GM18858 (cell line): ENCODE results near the gene AHRR.
"Not testable (repeated sequence)": the region's sequence is repeated elsewhere in the genome, so short reads cannot be mapped to it uniquely, and the experiment has no call there.

ENCODE experiments used
- ATAC-seq: cut with Tn5 transposase; IDR thresholded peaks from one replicate; pipeline ENCODE4 v1.9.1; 2021; ENCODE audit not compliant: unreplicated experiment

AHRR gene

DNA sequence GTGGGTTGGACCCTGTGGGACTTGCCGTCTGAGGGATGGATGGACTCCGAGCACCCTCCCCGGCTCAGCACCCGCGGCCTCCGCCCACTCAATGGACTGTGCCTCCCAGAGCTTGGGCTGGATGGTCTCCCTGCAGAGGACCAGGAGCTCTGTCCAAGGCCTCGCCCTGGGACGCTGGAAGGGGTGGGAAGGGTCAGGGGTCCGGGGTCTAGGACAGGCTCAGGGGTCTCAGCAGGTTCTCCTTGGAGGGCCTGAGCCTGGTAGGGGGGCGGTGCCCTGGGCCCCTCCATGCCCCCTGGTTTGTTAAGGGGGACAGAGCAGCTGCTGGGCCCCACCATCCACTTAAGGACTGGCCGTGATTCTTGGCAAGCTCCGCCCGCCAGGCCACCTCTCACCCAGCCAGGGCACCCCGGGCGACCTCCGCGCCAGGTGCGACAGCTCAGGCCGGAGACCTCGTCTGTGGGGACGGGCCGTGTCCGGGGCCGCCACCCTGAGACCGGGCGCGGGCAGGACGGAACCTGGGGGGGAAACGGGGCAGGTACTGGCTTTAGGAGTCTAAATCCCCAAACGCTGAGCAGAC lies 150.7 kb downstream of the AHRR start:
- no peak for ATAC-seq

DNA sequence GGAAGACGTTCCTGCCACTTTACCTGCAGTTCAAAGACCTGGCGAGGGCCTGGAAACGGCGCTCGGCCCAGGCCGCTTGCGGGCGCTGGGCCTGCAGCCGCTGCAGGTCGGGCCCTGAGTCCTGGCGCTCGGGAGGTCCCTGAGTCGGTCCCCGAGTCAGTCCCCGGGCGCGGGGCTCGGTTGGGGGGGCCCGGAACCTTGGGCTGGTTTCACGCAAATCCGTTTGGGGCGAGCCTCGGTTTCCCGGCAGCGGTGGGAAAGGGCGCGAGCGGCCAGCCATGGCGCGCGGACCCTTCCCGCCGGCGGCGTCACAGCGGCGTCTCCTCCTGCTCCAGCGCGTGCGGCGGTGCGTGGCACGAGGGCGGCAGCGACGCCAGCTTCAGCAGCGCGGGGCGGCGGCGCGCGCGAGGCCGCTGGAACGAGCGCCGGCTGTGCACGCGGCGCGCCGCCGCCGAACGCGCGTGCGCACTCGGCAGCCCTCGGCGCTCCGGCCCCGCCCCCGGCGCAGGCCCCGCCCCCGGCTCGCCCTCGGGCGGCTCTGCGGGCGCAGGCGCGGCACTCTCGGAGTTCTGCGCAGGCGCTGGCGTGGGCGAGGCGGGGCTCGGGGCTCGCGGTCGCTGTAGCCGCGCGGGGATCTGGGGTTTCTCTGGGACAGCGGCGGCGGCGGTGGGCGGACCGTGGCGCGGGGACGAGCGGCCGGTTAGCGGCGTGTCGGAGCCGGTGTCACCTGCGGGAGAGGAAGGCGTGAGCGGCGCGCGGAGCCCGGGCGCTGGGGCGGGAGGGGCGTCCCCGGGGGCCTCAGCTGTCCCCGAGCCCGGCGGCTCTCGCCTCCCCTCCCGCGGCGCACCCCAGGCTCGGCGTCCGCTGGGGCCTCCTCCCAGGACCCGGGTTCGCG lies 151.4 kb downstream of the AHRR start:
- peak; percentile 49 for ATAC-seq

DNA sequence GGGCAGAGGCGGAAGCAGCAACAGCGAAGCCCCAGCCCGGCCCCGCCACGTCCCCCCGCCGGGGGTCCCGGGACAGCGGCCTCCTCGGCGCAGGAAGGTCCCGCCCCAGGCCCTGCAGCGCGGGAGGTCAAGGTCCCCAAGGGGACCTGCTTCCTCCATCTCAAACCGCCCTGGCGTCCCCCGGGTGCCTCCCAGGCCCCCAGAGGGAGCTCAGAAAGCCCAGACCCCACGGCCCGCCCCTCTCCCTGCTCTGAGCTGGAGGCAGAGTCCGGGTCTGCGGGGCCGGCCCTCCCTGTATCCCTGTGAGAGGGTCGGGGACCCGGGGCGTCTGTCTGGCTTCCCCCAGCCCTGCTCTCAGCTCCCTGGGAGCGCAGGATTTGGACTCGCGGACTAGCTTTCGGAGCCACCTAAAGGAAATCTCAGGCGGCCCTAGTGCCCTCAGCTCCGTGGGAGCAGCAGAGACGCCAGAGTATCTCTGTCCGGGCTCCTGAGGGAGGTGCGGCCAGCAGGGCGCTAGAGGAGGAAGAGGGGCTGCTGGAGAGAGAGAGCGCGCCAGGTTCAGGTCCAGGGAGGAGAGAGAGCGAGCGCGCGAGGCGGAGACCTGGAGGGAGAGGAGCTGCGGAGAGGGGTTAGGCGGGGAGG lies 152.2 kb downstream of the AHRR start:
- peak; percentile 20 for ATAC-seq

DNA sequence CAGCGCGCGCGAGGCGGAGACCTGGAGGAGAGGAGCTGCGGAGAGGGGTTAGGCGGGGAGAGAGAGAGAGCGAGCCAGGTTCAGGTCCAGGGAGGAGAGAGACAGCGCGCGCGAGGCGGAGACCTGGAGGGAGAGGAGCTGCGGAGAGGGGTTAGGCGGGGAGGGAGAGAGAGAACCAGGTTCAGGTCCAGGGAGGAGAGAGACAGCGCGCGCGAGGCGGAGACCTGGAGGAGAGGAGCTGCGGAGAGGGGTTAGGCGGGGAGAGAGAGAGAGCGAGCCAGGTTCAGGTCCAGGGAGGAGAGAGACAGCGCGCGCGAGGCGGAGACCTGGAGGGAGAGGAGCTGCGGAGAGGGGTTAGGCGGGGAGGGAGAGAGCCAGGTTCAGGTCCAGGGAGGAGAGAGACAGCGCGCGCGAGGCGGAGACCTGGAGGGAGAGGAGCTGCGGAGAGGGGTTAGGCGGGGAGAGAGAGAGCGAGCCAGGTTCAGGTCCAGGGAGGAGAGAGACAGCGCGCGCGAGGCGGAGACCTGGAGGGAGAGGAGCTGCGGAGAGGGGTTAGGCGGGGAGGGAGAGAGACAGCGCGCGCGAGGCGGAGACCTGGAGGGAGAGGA lies 152.8 kb downstream of the AHRR start:
- not testable (repeated sequence) for ATAC-seq

DNA sequence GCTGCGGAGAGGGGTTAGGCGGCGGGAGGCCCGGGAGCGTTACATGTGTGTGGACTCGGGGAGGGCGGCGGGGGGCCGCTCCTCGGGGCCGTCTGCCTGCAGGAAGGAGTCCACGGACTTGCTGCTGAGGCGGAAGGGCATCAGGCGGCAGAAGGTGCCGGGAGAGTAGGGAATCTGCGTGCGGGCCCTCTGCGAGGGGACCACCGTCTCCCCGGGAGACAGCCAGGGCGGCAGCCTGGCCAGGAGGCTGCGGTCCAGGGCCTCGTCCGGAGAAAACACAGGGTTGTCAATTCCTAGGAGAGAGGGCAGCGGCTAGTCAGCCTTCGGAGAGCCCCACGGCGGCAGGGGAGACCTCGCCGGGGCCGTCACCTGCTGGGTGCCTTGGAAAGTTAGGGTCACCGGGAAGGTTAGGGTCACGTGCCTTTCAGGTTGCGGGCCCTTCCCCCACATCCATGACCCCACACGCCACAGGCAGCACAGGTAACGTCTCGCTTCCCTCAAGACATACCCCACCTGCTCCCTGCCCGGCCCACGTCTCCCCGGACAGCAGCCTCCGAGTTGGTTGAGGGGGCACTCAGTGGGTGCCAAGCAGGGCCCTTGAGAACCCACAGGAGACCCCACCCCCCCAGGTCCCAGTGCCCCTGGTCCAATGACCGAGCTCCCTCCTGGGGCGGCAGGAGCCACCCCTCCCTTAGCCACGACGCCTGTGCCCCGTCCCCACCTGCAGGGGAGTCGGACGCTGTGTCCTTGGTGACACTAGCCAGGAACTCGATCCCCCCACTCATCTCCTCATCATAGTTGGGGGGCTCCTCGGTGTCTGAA lies 153.5 kb downstream of the AHRR start:
- no peak for ATAC-seq

DNA sequence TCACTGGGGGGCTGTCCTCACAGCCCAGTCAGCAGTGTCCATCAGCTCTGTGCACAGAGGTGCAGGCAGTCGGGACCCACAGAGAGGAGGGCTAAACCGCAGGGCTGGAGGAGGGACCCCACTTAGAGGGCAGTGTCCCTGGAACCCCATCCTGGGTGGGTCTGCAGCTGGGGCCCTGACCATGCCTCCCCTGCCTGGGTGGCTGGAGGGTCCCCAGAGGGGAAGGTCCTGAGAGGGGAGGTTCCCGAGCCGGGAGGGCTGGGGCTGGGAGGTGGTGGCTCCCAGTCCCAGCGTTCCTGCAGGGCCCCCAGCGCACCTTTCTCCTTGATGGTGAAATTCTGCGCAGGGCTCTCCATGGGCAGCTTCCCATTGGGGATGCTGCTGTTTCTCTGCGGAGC lies 154.2 kb downstream of the AHRR start:
- no peak for ATAC-seq

DNA sequence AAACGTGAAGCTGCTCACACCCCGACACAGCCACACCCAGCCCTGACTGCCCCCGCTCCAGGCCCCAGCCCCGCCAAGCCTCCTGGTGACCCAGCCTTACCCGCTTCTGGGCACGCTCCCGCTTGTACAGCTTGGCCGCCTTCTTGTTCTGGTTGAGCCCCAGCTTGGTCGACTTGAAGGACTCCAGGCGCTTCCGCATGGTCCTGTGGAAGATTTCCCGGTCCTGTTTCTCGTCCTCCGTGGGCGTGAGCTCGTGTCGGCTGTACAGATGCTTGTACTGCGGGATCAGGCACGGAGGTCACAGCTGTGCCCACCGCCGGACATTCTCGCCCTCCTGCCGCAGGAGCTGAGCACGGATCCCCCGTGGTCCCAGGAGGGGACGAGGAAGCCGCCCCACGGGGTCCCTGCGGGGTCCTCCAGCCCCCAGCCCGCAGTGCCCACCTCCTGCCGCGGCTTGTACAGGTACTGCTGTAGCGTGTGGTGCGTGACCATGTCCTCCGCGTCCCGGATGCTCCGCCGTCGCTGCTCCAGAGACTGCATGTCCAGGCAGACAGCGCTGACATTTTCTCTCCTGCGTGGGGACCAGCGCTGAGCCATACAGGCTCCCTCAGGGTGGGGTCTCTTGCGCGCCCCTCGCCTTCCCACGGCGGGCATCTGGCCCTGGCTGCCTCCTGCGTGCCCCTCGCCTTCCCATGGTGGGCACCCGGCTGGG lies 154.7 kb downstream of the AHRR start:
- no peak for ATAC-seq

DNA sequence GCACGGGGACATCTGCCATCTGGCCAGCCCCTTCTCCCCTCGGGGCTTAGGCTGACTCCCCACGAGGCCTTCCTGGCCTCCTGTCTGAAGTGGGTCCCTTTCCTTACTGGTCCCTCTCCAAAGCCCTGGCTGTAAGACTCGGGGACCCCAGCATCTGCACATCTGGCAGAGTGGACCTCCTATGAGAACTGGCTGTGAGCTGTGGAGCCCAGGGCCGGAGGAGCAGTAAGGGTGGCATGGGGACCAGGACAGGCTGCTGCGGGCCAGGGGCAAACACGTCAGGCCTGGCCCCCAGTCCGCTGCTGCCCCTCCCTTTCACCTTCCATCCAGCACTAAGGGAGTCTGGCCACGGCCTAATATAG lies 155.3 kb downstream of the AHRR start:
- ATAC-seq = no peak

DNA sequence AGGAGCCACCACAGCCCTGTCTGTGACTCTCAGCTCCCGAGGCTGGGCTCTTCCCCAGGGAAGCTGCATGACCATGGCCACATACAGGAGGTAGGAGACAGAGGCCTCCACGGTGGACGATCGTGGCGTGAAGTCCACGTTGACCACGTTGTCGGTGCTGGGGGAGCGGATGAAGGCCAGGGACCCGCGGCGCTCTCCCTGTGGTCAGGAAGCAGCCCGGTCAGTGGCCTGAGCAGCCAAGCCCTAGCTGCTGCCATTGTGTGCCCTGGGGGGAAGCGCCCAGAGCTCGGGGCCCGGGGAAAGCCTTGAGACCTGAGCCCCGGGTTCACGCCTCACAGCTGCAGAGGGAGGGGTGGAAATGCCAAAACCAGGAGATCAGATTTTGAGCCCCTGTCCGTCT lies 155.7 kb downstream of the AHRR start:
- no peak for ATAC-seq

DNA sequence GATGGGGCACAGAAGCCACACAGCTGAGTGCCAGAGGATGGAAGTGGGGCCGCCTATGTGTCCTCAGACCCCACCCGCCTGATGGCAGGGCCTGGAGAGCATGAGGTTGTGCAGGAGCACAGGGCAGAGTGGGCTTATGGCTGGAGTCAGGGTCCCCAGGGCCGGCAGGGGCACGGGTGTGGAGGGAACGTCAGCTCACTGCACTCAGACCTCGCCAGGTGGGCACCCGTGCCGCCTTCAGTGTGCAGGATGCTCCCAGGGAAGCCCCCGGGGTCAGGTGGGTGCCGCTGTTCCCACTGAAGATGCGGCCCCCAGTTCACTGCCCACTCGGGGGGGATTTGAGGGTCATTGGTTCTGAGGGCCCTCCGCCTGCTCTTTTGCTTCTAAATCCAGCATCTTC lies 156.4 kb downstream of the AHRR start:
- no peak for ATAC-seq

DNA sequence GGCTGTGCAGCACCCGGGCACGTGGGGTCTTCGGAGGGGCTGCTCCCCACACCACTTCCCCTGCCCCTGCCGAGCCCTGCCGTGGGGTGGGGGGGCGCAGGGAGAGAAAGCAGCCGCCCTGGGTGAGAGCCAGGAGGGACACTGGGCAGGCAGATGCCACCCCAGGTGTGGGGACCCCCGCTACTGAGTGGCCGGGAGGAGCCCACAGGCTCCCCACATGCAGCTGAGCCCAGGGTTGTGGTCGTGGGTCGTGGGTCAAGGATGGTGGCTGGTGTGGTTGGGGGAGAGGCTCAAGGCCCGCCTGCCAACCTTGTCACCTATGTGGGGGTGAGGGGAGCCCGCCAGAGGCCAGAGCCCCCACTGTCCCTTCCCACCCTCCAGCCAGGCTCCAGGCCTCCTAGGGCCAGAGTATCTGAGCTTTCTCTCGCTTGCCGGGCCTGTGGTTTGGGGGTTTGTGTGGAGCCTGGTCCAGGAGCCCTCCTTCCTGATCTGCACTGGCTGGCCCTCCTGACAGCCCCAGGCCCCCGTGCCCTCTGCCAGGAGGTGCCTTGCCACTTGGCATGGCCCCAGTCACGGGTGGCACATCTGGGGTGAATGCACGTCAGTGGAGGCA lies 157.0 kb downstream of the AHRR start:
- no peak for ATAC-seq

DNA sequence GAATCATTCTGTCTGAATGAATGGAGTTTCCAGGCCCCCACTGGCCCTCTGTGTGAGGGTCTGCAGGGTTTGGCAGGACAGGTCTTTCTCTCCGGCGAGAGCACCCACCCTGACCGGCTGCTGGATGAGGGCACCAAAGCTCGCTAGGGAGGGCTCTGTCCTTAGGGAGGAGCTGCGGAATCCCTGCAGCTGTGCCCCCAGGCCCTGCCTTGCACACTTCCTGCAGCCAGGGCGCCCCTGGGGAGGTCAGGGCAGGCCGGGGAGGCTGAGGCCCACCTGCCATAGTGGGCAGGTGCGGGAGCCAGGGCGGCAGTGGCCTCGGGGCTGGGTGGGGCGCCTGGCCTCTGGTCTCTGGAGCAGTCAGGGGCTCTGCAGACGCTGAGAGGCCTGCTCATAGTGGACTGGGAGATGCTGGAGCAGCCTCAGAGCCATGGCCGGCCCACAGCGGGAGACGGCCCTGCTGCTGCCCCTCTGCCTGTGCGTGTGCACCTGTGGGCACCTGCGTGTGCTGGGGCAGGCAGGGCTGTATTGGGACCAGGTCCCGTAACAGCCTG lies 157.5 kb downstream of the AHRR start:
- no peak for ATAC-seq

DNA sequence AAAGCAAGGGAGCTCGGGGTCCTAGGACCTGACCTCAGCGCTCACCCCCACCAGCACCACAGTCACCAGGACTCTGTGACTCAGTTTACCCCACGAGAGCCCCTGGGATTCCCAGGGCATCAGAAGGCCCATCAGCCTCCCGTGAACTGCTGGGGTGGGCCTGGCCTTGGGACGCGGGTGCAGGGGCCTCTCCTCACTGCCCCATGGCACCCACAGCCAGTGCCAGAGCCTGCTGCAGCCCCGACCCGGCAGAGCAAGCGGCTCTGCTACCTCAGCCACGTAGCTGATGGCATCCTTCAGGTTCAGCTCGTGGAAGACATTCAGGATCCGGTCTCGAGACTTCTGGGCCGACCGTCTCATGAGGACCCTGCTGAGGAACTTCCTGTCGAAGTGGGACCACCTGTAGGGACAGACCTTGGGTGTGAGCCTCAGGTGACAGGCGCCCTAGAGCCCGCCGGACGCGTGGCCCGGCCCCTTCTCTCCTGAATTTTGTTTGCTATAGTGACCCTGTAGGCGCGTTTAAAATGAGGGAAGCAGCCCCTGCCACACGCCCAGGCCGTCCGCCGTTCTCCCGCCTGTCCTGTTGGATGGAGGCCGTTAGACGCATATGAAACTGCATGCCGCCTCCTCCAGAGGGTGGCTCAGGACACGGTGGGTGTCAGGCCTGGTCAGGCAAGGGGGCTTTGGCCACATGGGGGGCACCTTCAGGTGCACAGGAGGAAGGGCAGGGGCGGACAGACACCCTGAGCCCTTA lies 158.2 kb downstream of the AHRR start:
- ATAC-seq = no peak

DNA sequence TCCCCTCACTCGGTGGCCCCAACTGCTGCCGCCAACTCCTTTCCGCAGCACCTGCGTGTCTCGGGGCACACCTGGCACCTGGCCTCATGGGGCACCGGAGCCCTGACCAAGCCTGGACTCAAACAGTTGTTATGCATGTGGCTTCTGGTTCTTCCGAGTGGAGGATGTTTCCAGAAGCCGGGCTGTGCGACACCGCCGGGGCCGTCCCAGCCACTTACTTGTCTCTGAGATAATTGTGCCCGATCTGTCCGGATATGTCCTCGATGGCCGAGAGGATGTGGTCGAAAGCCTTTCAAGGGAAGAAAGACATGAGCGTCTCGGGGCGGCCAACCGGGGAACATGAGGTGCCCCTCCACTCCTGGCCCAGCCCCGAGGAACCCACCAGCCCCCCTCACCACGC lies 159.8 kb downstream of the AHRR start:
- no peak for ATAC-seq

DNA sequence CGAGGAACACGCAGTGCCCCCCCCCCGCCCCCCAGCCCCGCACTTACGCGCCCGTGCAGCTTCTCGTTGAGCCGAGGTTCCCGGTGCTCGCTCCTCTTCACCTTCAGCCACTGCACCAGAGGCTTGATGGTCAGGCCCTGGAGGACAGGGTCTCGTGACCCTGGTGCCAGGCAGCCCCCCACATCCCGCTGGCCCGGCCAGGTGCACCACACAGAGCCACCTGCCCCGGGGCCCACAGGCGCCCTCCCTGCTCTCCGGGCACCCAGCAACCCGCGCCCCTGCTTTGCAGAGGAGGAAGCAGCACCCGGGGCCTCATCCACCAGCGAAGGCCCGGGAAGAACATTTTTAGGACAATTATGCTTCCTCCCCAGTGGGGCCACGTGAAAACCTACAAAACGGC lies 160.5 kb downstream of the AHRR start:
- no peak for ATAC-seq

DNA sequence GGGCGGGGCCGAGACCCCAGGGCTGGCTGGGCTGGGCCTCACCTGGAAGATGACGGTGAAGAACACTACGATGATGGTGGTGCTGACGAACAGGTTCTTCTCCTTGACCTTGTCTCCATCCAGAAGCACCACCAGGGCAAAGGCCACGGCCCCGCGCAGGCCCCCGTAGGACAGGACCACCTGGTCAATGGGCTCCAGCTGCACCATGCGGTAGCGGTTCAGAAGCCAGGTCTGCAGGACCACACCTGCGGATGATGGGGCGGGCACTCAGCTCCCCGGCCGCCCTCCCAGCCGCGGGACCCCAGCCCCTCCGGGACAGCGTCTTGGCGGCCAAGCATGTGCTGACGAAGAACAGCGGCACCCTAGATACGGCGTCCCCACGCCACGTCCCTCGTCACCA lies 161.0 kb downstream of the AHRR start:
- no peak for ATAC-seq

DNA sequence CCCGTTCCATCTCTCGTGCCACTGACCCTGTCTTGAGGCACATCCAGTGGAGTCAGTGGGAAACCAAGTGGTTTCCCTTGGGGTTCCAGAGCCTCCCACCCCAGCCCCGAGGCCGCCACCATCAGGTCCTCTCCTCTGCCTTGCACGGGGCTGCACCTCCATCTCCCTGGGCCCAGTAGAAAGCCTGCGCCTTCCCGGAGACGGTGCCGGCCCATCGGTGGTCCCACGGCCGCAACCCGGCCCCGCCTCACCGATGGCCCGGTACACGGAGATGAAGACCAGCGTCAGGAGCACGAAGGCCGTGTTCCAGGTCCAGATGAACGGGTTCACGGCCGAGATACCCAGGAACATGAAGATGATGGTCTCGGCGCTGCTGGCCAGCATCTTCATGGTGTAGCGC lies 161.5 kb downstream of the AHRR start:
- no peak for ATAC-seq

DNA sequence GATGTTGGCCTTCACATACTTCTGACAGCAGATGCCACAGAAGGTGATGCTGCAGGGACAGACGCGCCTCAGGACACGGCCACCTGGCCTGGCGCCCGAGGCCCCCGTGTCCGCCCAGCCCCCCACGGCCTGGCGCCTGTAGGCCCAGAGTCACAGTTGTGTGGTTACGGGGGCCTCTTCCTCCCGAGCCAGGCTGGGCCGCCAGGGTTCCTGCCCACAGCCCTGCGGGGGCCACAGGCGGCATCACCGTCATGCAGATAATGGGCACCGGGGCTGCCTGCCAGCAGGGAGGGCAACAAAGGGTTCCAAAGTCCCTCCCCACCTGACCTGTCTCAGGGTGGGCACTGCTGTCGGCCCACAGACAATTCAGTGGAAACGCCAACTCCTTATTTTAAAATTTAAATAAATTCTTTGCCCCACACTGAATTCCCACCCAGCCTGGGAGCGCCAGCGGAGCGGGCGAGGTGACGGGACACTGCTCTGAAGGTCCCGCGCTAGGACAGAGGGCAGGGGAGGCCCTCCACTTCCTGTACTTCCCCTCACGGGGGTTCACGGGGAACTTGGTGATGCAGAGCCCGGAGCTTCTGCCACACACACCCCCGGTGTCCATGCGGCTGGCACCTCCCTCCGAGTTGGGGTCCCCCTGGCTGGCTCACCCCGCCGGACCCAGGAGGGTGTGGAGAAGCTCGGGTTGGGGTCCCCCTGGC lies 162.1 kb downstream of the AHRR start:
- ATAC-seq = no peak
